GM15510 (cell line): ENCODE measurements around the gene C19orf25.

Experiments
- POLR2A ChIP-seq: IDR thresholded peaks from 3 replicates; pipeline ENCODE4 v1.6.1; 2011; ENCODE audit warnings: borderline replicate concordance; ENCODE audit not compliant: insufficient read length; ENCODE audit errors: extremely low read depth

The C19orf25 gene

DNA sequence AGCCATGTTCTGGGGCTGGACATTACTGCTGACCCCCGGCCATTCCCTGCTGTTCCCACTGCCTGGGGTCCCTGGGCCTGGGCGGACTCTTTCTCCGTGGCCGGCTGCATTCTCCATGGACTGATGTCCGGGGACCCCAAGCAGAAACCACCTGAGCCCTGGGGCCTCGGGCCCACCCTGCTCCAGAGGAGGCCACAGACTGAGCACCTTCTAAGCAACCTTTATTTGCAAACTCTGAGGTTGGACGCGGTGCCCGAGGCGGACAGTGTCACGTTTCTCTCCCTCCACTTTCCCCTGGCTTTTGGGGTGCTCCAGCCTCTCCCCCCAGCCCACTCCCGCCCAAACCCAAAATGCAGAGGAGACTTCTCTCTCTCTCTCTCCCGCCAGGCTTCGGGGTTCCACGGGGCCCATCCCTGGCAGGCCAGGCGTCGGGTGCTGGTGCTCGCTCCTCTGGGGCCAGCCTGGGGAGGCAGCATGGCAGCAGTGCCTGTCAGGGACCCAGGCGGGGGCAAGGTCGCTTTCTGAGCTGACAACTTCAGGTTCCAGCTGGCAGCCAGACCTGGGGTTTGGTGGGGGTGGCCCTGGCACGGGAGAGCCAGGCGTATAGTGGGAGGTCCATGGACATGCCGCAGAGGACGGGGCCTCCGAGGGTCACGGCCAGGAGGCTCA is 2.3 kb upstream of the C19orf25 start:
- TF ChIP-seq POLR2A = no peak

DNA sequence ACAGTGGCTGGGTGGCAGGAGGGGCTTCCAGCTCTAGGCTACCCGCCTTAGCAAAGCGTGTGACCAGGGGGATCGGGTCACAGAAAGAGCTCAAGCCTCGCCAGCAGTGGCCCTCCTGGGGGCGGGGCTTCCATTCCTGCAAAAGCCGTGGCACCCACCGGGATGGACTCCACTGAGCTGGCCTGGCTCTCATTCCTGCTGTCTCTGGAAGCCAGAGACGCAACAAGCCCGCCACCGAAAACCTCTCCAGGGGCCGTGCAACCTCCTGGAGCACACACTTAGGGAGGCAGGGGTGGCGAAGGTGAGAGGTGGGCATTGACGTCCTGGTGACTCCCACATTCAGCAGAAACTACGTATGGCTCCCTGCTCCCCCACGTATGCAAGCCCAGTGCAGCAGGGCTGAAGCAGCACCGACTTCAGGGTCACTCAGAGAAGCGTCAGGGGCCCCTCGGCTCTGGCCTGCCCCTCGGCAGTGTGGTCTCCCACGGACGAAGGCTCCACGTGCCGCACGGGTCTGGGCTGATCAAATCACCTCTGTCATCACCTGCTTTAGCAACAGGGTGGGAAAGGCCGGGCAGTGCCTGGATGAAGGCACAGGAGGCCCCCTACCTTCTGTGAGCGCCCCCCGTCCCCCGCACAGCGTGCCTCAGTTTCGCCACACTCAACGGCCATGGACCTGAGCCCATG is 3.1 kb downstream of the C19orf25 start:
- no peak for TF ChIP-seq POLR2A

DNA sequence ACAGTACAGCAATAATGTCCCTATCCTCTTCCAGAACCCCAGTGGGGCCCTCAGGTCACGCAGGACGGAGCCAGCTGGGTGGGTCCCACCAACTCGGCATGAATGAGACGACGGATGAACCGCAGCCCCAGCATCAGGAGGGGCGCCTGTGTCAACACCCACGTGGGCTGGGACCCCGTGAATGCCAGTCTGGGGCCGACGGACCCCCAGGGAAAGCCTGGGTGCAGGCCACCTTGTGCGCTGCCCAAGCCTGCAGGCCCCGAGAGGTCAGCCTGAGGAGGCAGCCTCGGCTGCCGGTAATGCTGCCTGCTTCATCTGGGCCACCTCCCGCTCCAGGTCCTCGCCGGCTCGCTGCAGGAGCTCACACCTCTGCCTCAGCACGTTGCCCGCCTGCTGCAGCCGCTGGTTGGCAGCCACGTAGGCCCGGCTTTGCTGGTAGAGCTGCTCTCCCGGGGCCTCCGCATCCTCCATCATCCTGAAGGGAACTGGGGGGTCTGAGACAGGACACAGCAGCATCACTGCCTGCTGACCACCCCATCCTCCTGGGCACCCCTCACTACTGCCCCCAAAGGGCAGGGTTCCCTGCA is 4.2 kb downstream of the C19orf25 start:
- no peak for TF ChIP-seq POLR2A

DNA sequence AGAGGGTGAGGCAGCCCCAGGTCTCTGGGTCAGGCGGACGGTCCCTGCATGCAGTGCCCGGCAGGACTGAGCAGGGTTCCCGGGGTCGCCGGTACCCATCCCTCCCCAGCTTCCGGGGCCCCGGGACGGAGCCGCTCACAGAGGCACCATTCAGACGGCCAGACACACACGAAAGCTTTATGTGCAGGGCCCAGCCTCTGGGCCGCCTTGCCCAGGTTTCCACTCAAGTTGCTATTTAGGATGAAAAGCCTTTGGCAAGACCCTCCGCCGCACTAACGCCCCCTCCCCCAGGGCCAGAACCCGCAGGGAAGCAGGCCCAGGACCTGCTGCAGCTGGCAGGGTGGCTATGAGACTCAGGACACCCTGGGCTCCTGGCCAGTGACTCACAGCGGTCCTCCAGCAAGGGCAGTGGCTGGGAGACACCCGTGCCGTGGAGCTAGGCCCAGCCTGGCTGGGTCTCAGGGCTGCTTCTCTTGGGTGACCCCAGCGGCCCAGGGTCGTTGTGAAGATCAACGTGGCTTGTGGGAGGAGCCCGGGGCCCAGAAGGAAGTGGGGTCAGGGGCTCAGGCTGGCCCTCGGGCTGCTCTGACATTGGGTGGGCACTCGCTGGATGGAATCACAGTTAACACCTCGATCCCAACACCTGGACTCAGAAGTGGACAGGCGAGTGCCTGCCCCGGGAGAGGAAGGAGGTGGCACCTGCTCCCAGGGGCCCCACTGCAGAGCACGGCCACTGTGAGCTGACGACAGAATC is 4.8 kb downstream of the C19orf25 start:
- TF ChIP-seq POLR2A = no peak

DNA sequence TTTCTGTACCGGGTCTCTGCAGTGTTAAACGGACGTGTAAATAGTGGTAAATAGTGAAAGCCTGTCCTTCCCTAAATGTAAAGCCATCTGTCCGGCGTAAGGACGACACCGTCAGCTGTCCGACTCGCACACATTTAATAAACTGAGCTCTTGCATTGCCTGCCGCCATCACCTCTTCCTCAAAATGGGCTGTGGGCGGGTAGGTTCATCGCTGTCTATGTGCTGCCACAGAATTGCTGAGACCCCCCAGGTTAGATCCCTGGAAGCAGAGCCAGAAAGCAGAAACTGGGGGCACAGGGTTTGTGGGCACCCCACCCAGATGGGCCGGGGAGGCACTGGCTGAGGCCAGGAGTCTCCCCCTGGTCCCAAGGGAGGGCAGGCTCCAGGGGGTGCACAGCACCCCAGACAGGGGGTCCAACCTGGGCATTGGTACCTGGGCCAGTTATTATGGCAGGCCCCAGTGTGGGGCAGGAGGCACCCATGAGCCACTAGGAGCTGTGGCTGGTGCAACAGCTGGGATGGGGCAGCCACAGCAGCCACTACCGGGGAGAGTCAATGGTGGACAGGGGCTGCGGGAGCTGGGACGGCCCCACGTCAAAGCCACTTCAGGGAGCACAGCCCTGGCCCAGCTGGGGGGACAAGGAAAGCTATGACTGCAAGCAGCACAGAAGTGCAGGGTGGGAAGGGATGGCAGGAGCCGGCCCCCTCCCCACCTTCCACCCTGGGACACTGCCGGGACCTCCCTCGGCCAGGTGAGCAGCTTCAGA is 5.7 kb downstream of the C19orf25 start:
- no peak for TF ChIP-seq POLR2A

DNA sequence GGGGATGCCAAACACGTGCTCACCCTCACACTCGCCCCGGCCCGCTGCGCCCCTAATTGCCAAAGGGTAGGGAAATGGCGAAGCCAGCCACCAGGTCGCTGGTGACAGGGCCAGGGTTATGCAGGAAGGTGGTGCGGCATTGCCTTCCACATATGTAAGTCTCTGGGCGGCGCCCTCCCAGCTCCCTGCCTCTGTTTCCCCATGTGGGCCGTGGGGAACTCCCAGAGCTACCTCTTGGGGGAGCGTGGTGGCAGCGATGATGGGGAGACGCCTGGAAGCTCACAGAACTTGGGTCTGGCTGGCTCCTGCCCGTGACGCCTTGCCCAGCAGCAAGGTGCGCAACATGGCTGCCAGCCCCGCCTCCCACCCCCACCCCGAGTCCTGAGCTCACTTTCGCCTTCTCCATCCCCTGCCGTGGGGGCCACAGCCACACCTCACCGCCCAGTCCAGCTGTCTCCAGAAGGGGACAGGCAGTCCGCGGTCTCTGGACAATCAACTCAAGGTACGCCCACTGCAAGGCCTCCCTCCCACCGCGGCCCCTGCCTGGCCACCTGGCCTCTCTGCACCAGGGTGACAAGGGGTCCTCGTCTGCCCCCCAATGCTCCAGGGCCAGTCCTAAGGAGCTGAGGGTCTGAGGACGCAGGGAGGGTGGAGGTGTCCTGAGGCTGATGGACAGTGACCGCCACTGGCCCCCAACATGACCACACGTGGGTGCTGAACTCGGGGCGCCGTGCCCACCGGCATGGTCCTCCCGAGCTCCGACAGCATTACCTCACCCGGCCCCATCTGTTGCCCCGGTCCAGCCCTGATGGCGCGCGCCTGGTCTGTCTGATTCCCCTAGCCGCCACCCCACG is 6.6 kb downstream of the C19orf25 start:
- TF ChIP-seq POLR2A = no peak

DNA sequence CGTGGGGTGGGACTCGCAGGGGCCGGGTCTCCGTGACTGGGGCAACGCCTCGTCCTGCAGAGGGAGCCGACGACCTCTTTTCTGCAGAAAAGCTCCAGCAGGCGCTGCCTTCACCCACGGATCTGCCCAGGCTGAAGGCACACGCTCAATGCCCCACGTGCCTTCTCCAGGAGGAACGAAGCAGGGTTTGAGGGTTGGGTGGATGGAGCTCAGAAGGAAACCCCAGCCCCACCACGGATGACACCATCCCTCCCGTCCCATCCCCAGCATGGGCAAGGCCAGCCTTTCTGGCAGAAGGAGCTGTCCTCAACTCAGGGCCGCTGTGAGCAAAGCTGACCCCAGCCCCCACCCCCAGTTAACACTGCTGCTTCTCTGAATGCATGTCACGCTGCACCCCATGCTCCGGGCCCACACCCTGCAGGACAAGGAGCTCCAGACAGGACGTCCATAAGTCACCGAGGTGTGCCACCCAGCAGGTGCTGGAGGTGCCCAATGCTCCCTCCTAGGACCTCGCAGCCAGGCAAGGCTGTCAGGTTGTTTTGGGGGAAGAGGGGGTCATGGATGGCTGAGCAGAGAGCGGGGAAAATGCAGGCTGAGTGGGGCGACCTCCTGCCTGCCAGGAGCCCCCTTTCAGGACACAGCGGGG is 7.4 kb downstream of the C19orf25 start:
- no peak for TF ChIP-seq POLR2A

DNA sequence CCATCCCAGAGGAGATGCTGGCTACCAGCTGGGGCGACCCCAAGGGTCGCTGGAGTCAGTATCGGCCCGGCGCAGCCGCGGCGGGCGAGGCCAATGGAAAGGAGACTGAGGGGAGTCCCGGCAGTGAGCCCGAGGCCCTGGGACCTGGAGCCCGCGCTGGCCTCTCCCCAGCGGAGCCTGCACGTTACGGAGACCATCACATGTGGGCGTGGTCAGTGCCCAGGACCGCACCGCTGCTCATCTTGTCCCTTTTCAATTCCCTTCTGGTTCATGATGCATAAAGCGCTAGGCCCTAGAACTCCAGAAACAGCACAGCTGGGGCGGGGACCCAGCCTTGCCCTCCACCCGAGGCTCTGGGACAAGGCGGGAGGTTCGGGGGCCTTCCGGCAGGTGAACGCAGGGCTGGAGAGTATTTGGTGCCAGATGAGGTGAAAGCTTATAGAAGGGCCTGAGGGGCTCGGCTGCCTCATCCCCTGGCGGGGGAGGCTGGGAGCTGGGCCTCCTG is 8.0 kb downstream of the C19orf25 start:
- no peak for TF ChIP-seq POLR2A

DNA sequence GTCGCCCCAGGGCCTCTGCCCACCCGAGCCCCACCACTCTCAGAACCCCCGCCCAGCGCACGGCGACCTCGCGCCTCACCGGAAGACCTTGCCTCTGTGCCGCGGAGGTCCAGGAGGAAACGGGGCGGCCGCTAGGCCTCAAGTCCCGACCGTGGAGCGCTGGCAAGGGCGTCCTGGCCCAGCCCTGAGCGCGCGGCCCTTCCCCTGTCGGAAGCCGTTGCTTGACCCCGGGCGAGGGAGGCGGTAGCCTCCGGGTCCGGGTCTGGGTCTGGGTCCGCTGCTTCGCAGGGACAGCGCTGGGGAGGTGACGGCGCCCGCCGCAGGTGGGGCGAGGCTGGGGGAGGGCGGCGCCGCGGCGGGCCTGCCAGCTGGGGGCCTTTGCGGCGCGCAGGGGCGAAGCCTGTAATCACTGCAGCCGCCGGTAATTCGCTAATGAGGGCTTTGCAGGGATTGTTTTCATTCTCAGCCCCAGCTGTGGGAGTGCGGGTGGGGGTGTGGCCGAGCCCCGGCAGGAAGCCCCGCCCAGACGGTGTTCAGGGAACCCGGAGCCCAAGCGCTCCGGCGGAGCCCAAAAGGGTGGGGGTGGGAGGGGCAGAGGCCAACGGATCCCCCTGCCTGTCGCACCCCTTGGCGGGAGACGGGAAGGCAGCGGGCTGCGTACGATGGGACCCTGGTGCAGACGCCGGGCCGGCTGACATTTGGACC is 8.6 kb downstream of the C19orf25 start:
- no peak for TF ChIP-seq POLR2A

DNA sequence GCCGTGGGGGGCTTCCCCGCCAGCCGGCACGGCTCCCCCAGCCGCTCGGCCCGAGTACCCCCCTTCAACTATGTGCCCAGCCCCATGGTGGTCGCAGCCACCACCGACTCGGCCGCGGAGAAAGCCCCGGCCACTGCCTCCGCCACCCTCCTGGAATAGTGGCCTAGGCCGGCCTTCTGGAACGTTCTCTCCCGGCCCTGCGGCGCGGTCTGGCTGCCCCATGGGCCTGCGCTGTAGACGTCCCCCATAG is 9.0 kb downstream of the C19orf25 start:
- no peak for TF ChIP-seq POLR2A

DNA sequence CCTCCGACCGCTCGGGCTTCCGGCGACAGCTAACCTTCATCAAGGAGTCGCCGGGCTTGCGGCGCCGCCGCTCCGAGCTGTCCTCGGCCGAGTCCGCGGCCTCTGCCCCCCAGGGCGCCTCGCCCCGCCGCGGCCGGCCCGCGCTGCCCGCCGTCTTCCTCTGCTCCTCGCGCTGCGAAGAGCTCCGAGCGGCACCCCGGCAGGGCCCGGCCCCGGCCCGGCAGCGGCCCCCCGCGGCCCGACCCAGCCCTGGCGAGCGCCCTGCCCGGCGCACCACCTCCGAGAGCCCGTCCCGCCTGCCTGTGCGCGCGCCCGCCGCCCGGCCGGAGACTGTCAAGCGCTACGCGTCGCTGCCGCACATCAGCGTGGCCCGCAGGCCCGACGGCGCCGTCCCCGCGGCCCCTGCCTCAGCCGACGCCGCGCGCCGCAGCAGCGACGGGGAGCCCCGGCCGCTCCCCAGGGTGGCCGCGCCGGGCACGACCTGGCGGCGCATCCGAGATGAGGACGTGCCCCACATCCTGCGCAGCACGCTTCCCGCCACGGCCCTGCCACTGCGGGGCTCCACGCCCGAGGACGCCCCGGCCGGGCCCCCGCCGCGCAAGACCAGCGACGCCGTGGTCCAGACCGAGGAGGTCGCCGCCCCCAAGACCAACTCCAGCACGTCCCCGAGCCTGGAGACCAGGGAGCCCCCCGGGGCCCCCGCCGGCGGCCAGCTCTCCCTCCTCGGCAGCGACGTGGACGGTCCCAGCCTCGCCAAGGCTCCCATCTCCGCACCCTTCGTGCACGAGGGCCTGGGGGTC is 9.6 kb downstream of the C19orf25 start:
- no peak for TF ChIP-seq POLR2A

DNA sequence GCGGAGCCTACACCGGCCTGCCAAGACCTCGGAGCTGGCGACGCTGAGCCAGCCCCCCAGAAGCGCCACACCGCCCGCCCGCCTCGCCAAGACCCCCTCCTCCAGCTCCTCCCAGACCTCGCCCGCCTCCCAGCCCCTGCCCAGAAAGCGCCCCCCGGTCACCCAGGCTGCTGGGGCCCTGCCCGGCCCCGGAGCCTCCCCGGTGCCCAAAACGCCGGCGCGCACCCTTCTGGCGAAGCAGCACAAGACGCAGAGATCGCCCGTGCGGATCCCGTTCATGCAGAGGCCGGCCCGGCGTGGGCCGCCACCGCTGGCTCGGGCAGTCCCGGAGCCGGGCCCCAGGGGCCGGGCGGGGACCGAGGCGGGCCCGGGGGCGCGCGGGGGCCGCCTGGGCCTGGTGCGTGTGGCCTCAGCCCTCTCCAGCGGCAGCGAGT is 10.2 kb downstream of the C19orf25 start:
- no peak for TF ChIP-seq POLR2A
